NB4 (cell line): Measurements from ENCODE around the gene ALX4.

Experiments
- DNase-seq: peaks from one replicate; pipeline ENCODE4 v3.0.0; 2010; ENCODE audit warnings: low read depth
- H3K4me3 ChIP-seq: one replicate; pipeline ENCODE4 v1.5.1; 2011; ENCODE audit warnings: mild to moderate bottlenecking, low read depth, low read length, moderate library complexity
- MYC ChIP-seq: IDR thresholded peaks from 2 replicates; pipeline ENCODE4 v1.6.1; 2011; ENCODE audit warnings: low read depth, low read length
- POLR2A ChIP-seq: IDR thresholded peaks from 2 replicates; pipeline ENCODE4 v1.6.1; 2011; ENCODE audit warnings: mild to moderate bottlenecking; ENCODE audit not compliant: insufficient read length; ENCODE audit errors: extremely low read depth
- TF ChIP-seq, protein P1 (sequence below): IDR thresholded peaks from one replicate; pipeline ENCODE4 v1.5.1; 2012; ENCODE audit warnings: low read depth, low read length
- TF ChIP-seq, protein P2 (sequence below): IDR thresholded peaks from 2 replicates; pipeline ENCODE4 v1.6.1; 2011; ENCODE audit warnings: low read depth, low read length

The ALX4 gene

DNA sequence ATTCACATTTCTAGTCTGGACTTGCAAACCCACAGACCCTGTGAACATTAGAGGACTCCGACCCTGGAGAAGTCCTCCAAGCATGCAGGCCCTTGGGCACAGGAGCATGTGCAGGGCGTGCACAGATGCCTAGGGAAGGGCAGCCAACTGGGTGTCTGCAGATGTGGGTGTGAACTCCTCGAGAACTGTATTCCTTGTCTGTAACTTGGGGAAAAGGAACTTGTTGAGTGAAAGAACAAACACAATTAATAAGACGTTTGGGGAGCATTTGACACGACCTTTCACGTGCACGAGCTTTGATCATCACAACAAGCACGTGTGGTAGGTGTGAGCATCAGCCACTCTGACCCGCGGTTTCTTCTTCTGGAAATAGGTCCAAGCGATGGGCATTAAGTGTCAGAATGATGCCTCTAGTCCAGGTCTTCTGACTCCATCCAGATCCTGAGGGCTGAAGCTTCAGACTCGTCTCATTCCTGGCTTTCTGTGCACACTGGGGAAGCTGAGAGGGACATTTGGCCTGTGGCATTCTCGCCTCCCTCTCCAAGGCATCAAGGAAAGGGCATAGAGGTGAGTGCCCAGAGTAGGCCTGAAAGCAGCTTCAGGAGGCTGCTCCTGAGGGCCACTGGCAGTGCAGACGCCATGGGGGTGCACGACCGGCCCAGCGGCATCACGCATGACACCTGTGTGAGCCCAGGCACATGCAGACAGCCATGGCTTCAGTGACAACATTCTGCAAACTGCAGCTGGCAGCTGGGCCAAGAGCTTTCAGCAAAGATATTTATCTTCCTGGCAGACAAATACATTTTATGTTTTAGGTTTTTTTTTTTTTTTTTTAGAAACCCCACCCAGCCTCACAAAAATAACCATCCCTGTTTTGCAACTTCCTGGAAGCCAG is 32.5 kb downstream of the ALX4 start:
- H3K4me3 ChIP-seq = no peak overlapping the region
- DNase-seq = no peak
- TF ChIP-seq POLR2A = no peak

DNA sequence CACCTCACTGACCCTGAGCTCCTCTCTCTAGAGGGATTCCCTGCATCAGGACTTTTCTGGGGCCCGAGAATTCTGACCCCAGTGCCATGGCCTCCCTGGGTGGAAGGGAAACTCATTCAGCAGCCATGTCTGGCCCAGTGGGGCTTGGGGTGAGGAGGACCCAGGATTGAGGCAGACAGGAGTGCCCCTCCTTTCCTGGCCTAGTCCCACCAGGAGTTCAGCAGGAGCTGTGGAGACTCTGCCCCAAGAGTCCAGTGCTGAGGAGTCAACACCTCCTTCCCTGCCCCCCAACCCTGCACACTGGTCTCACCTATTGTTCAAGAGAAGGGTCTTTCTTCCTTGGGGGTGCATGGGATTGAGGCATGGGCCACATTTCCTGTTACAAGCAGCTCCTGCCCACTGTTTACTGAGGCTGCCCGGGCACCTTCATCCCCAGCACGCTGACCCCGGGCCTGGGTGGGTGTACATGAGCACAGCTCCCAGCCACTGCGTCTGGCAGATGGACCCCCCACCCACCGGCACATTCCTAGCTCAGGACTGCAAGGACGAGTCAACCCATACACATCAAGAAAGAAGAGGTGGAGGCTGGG is 33.9 kb downstream of the ALX4 start:
- TF ChIP-seq POLR2A (no peak), MYC (no peak)
- TF ChIP-seq, protein P1, sequence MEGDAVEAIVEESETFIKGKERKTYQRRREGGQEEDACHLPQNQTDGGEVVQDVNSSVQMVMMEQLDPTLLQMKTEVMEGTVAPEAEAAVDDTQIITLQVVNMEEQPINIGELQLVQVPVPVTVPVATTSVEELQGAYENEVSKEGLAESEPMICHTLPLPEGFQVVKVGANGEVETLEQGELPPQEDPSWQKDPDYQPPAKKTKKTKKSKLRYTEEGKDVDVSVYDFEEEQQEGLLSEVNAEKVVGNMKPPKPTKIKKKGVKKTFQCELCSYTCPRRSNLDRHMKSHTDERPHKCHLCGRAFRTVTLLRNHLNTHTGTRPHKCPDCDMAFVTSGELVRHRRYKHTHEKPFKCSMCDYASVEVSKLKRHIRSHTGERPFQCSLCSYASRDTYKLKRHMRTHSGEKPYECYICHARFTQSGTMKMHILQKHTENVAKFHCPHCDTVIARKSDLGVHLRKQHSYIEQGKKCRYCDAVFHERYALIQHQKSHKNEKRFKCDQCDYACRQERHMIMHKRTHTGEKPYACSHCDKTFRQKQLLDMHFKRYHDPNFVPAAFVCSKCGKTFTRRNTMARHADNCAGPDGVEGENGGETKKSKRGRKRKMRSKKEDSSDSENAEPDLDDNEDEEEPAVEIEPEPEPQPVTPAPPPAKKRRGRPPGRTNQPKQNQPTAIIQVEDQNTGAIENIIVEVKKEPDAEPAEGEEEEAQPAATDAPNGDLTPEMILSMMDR = no peak
- TF ChIP-seq, protein P2, sequence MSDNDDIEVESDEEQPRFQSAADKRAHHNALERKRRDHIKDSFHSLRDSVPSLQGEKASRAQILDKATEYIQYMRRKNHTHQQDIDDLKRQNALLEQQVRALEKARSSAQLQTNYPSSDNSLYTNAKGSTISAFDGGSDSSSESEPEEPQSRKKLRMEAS = no peak
- DNase-seq = no peak
- H3K4me3 ChIP-seq = no peak overlapping the region

DNA sequence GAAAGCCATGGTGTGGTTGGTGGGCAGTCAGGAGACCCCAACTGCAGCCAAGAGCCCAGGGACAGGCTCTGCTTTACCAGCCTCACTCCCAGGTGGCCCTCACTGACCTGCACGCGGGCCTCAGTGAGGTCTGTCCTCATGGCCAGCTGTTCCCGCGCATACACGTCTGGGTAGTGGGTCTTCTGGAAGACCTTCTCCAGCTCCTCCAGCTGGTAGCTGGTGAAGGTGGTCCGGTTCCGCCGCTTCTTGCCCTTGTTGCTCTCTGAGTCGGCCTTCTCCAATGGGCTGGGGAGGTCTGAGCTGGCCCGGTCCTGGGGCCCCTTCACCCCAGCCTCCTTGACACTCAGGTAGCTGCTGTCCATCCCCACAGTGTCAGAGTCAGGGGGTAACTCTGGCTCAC is 34.7 kb downstream of the ALX4 start:
- DNase-seq = no peak
- H3K4me3 ChIP-seq = no peak overlapping the region
- TF ChIP-seq, protein P1 = no peak
- TF ChIP-seq, protein P2 = no peak
- TF ChIP-seq POLR2A (no peak), MYC (no peak)

DNA sequence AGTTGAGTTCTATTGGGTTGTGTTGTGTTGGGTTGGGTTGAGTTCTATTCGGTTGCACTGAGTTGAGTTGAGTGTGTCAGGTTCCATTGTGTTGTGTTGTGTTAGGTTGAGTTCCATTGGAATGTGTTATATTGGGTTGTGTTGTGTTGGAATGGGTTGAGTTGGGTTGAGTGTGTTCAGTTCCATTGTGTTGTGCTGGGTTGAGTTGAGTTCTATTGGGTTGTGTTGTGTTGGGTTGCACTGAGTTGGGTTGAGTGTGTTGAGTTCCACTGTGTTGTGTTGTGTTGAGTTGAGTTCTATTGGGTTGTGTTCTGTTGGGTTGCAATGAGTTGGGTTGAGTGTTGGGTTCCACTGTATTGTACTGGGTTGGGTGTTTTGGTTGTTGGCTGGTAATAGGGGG is 35.5 kb downstream of the ALX4 start:
- TF ChIP-seq POLR2A (no peak), MYC (no peak)
- TF ChIP-seq, protein P2 = no peak
- TF ChIP-seq, protein P1 = no peak
- no peak for DNase-seq

DNA sequence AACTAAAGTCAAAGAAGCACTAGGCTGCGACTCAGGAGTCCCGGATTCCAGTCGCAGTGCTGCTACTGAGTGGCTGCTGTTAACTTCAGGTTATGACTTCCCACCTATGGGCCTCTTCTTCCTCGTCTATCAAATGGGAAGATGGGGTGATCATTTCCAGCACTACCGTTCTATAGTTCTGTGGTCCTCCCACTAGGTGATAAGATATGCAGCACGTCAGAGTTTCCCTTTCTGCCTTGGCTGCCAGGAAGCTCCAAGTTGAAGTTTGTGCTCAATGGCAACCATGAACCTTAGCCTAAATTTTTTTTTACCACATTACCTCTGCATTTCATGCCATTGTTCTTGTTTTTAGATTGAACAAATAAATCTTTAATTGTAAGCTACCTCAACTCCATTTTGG is 38.7 kb downstream of the ALX4 start:
- no peak for TF ChIP-seq POLR2A
- TF ChIP-seq, protein P2 = no peak
- no peak for TF ChIP-seq MYC
- TF ChIP-seq, protein P1 = no peak
- no peak overlapping the region for H3K4me3 ChIP-seq
- no peak for DNase-seq

More for the DNA sequence above, 35.5 kb downstream of the ALX4 start:
- no peak overlapping the region for H3K4me3 ChIP-seq

DNA sequence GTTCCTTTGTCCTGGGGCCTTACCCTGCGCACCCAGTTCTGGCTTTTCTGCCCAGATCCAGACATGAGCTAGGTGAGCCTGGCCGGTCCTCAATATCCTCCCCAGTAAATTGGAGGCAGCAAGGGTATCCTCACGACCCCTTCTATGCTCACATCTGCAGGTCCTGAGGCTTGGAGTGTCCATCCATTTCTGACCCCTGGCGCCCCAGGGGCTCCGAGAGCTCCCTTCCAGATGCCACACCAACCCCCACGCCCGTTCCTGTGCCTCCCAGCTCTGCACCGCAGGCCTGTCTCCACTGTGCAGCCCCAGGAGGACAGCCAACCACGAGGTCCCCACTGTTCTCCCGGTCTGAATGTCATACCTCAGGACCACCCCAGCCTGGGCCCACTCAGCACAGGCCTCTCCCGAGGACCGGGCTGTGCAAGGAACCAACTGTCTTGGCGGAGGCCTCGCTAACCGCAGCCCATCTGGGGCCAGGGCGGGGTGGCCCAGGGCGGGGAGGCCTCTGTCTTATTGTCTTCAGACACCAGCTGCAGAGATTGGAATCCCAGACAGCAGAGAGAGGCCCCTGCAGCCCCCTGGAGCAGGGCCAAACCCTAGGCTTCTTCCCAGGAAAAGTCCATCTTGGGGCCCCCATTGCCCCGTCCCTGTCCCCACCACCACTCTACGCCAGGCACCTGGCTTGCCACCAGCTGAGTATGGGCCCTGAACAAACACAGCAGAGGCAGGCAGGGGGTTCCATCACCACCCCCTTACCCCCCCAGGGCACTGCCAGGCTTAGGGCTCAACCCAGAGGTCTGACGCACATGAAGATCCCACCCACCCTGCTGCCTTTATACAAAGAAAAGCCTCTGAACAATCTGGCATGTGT is 39.3 kb downstream of the ALX4 start:
- no peak for DNase-seq
- TF ChIP-seq POLR2A (no peak), MYC (no peak)
- TF ChIP-seq, protein P2 = no peak
- TF ChIP-seq, protein P1 = no peak
- no peak overlapping the region for H3K4me3 ChIP-seq
